ENCODE data around the gene GARNL3.

Gene GARNL3

DNA sequence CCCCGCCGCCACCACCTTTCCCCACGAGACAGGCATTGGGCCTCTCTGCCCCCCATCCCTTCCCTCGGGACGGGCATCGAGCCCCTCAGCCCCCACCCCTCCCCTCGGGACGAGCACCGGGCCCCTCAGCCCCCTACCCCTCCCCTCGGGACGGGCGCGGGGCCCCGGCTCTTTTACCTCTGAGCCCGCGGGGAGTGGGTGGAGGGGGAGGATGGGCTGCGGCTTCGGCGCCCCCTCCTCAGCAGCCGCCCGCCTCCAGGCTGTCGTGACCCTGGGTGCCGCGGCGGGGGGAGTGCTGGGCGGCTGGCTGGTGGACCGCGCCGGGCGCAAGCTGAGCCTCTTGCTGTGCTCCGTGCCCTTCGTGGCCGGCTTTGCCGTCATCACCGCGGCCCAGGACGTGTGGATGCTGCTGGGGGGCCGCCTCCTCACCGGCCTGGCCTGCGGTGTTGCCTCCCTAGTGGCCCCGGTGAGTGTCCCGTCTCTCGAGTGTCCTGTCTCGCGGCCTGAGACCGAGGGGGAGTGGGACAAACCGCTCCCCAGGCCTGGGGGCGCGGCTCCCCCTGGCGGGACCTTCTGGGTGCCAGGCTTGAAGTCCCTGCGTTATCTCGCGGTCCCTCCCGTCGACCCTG lies 133.2 kb downstream of the GARNL3 start:
- DNase-seq (ENCODE audit: extremely low spot score) = peak; percentile 60
- TF ChIP-seq, protein P1, sequence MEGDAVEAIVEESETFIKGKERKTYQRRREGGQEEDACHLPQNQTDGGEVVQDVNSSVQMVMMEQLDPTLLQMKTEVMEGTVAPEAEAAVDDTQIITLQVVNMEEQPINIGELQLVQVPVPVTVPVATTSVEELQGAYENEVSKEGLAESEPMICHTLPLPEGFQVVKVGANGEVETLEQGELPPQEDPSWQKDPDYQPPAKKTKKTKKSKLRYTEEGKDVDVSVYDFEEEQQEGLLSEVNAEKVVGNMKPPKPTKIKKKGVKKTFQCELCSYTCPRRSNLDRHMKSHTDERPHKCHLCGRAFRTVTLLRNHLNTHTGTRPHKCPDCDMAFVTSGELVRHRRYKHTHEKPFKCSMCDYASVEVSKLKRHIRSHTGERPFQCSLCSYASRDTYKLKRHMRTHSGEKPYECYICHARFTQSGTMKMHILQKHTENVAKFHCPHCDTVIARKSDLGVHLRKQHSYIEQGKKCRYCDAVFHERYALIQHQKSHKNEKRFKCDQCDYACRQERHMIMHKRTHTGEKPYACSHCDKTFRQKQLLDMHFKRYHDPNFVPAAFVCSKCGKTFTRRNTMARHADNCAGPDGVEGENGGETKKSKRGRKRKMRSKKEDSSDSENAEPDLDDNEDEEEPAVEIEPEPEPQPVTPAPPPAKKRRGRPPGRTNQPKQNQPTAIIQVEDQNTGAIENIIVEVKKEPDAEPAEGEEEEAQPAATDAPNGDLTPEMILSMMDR (IDR thresholded peaks at IDR 0.05; ENCODE audit: control extremely low read depth, extremely low read depth, low read depth, missing control alignments) = peak; percentile 45
- ChIA-PET POLR2A (interaction anchor here (1.6 kb wide), 2 partner anchors 26 to 53 kb away, joined by 7 to 22 read pairs; partner anchors contain the start of genes LRSAM1, RPL12 and ZNF79), CTCF (interaction anchor here (0.6 to 2.2 kb wide), 7 partner anchors 8 to 461 kb away, joined by 3 to 12 read pairs (median 3); partner anchors contain the start of gene ZNF79)

DNA sequence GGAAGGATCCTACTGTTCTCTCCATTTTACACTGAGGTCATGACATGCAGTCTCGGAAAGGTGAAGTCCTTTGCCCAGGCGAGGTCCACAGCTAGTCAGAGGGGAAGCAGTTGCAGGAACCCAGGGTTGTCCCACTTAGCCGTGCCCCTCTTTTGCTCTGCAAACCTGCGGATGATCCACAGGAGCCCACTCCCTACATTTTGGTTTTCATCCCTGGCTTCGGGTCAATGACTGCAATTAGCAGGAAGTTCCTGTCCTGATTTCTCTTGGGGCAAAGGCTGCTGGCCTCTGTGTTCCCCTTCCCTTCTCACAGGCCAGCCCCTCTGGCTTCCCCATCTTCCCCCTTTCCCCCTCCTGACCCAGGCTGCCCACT lies 133.7 kb downstream of the GARNL3 start:
- ChIA-PET POLR2A (no interaction called here), CTCF (interaction anchor here (0.6 to 2.2 kb wide), 6 partner anchors 10 to 183 kb away, joined by 3 to 12 read pairs (median 4); partner anchors contain the start of gene ZNF79)
- DNase-seq (ENCODE audit: extremely low spot score) = no peak
- TF ChIP-seq, protein P1 (IDR thresholded peaks at IDR 0.05; ENCODE audit: control extremely low read depth, extremely low read depth, low read depth, missing control alignments) = no peak

DNA sequence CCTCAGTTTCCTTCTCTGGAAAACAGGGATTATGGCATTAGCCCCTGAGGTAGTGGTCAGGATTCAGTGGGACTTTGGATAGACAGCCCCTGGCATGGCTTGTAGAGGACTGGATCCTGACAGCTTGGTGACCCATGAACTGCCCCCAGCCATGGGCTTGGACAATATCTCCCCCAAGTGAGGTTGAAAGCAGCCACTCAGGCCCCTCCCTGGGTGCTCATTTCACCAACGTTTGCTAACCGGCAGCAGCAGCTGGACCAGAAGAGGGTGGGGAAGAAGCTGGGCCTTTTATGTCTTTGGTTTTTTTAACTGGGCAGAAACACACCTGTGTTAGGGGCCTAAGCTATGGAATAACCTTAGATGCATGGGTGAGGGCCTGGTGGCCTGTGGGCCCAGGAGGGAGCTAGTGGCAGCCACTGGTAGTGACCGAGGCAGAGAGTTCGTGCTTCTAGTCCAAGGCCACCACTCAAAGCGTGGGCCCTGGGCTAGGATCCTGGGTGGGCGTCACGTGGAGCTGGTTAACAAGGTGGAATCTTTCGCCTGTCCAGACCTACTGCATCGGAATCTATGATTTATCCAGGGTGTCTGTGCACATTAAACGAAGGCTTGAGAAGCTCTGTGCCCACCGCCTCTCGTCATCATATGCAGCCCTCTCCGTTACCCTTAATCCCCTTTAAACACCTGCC lies 134.3 kb downstream of the GARNL3 start:
- DNase-seq (ENCODE audit: extremely low spot score) = no peak
- TF ChIP-seq, protein P1 (IDR thresholded peaks at IDR 0.05; ENCODE audit: control extremely low read depth, extremely low read depth, low read depth, missing control alignments) = no peak
- CTCF ChIA-PET = interaction anchor here (1.0 to 1.5 kb wide), 6 partner anchors 11 to 183 kb away, joined by 3 to 11 read pairs (median 4); partner anchors contain the start of gene ZNF79
- POLR2A ChIA-PET = no interaction called here

DNA sequence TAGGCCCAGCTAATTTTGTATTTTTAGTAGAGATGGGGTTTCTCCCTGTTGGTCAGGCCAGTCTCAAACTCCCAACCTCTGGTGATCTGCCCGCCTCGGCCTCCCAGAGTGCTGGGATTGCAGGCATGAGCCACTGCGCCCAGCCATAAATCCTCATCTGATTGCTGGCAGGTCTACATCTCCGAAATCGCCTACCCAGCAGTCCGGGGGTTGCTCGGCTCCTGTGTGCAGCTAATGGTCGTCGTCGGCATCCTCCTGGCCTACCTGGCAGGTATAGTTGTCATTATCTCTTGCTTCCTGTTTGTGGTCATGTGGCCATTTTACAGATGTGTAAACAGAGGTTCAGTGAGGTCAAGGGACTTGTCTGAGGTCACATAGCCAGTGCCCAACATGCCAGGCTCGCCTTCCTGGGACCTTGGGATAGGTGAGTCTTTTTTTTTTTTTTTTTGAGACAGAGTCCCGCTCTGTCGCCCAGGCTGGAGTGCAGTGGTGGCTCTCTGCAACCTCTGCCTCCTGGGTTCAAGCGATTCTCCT lies 135.2 kb downstream of the GARNL3 start:
- TF ChIP-seq, protein P1 (IDR thresholded peaks at IDR 0.05; ENCODE audit: control extremely low read depth, extremely low read depth, low read depth, missing control alignments) = no peak
- ChIA-PET POLR2A (no interaction called here), CTCF (interaction anchor here (1.0 to 1.4 kb wide), 4 partner anchors 10 to 184 kb away, joined by 3 to 11 read pairs (median 5); no protein-coding TSS in a partner anchor)
- DNase-seq (ENCODE audit: extremely low spot score) = no peak

DNA sequence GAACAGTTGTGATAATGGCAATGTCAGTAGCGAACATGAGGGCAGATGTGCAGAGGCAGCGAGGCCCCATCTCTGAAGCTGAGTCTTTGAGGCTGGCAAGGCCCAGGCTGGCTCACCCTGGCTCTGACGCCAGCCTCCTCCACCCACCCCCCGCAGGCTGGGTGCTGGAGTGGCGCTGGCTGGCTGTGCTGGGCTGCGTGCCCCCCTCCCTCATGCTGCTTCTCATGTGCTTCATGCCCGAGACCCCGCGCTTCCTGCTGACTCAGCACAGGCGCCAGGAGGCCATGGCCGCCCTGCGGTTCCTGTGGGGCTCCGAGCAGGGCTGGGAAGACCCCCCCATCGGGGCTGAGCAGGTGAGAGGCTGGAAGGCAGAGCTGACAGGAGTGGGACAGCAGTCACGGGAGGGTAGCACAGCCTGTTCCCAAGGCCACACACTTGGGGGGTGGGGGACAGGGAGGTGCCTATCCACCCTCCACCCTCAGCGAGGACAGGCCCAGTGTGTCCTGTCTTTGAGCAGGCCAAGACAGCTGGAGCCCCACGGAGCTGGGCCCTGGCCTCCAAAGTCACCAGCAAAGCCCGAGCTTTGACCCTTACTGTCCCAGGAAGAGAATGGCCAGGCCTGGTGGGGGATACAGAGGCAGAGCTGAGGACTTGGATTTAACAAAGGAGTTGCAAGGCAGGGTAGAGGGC lies 138.0 kb downstream of the GARNL3 start:
- TF ChIP-seq, protein P1 (IDR thresholded peaks at IDR 0.05; ENCODE audit: control extremely low read depth, extremely low read depth, low read depth, missing control alignments) = no peak
- DNase-seq (ENCODE audit: extremely low spot score) = no peak
- ChIA-PET POLR2A (no interaction called here), CTCF (no interaction called here)

Measured in GM10248 (cell line).